Body of pancreas (tissue), 4 donors: ENCODE results near the gene SLC6A19.

Experiments
- POLR2A ChIP-seq, 3 donors: fragments of 450-650 bp; IDR thresholded peaks; one replicate each; pipeline ENCODE4 v1.6.1; 2016; ENCODE audit warnings: antibody characterized with exemption in 3 of 3, mild to moderate bottlenecking in 2 of 3
- TF ChIP-seq, protein P1 (sequence below), 7 experiments: fragments of 450-650 bp in 4 of 7; fragments of 200-600 bp in 3 of 7; sonication (generic) in 3 of 7; IDR thresholded peaks; one replicate each; pipeline ENCODE4 v1.5.1; 2016 to 2019; ENCODE audit warnings: antibody characterized with exemption in 7 of 7

DNA sequence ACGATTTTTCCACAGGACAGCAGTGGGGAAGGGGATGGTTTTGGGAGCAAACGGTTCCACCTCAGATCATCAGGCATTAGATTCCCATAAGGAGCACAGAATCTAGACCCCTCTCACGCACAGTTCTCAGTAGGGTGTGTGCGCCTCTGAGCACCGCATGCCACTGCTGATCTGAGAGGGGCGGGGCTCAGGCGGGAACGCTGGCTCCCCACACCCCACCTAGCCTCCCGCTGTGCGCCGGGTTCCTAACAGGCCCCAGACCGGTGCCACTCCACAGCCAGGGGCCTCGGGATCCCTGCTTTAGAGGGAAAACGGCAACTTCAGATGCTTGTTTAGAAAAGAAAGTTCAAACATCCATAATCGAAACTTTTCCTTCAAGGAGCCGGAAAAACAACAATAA lies 73.1 kb downstream of the SLC6A19 start:
- TF ChIP-seq, protein P1, sequence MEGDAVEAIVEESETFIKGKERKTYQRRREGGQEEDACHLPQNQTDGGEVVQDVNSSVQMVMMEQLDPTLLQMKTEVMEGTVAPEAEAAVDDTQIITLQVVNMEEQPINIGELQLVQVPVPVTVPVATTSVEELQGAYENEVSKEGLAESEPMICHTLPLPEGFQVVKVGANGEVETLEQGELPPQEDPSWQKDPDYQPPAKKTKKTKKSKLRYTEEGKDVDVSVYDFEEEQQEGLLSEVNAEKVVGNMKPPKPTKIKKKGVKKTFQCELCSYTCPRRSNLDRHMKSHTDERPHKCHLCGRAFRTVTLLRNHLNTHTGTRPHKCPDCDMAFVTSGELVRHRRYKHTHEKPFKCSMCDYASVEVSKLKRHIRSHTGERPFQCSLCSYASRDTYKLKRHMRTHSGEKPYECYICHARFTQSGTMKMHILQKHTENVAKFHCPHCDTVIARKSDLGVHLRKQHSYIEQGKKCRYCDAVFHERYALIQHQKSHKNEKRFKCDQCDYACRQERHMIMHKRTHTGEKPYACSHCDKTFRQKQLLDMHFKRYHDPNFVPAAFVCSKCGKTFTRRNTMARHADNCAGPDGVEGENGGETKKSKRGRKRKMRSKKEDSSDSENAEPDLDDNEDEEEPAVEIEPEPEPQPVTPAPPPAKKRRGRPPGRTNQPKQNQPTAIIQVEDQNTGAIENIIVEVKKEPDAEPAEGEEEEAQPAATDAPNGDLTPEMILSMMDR (IDR thresholded peaks at IDR 0.05): no peak
- TF ChIP-seq POLR2A (IDR thresholded peaks at IDR 0.05): no peak
